Stimulated activated CD8-positive, alpha-beta memory T cell treated with anti-CD3 and anti-CD28 coated beads, Interleukin-12 subunit alpha, Interleukin-12 subunit beta, amount 100 ng/mL, for 1 hour (primary cell): ENCODE data around the gene CPE.
"Not testable (repeated sequence)": the region's sequence is repeated elsewhere in the genome, so short reads cannot be mapped to it uniquely, and the experiment has no call there.

Experiments
- DNase-seq: peaks from one replicate; pipeline ENCODE4 v3.0.0-alpha.2; 2020; ENCODE audit warnings: low read depth

CPE gene

DNA sequence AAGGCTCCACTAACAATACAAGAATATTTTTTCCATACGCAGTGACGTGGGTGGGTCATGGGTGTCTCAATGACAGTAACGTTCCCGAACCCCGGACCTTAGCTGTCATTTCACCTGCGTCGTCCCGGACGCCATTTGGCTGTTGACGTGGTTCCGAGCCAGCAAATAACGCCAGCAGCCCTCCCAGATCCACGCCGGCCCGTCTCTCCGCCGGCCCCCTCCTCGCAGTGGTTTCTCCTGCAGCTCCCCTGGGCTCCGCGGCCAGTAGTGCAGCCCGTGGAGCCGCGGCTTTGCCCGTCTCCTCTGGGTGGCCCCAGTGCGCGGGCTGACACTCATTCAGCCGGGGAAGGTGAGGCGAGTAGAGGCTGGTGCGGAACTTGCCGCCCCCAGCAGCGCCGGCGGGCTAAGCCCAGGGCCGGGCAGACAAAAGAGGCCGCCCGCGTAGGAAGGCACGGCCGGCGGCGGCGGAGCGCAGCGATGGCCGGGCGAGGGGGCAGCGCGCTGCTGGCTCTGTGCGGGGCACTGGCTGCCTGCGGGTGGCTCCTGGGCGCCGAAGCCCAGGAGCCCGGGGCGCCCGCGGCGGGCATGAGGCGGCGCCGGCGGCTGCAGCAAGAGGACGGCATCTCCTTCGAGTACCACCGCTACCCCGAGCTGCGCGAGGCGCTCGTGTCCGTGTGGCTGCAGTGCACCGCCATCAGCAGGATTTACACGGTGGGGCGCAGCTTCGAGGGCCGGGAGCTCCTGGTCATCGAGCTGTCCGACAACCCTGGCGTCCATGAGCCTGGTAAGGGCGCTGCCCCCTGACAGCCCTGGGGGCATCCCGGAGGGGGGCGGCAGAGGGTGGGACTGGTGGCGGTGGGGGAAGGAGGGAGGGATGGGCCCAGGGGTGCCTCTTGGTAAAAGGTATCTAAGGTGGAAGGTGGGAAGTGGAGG is at the start of gene CPE:
Gene CPE (plus strand): TSS at position 264 of the 933 bp plus-strand sequence. CDS start 214 bp downstream, at position 478.
- DNase-seq, result peak; percentile 5

DNA sequence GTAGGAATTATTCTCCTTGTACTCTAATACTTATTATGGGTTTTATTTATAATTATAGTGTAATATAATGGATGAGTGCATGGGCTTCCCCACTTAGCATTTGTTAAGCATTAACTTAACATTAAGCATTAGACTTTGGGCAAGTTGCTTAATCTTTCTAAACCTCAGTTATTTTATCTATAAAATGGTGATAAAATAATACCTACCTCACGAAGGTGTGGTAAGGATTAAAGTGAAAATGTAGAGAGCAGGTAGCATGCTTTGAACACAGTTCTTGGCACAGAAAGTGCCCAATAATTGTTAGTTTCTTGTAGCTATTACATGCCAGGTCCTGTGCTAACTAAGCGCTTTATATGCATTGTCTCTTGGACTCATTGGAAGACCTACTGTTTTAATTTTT is 48.7 kb upstream of the CPE start:
- DNase-seq, result no peak

DNA sequence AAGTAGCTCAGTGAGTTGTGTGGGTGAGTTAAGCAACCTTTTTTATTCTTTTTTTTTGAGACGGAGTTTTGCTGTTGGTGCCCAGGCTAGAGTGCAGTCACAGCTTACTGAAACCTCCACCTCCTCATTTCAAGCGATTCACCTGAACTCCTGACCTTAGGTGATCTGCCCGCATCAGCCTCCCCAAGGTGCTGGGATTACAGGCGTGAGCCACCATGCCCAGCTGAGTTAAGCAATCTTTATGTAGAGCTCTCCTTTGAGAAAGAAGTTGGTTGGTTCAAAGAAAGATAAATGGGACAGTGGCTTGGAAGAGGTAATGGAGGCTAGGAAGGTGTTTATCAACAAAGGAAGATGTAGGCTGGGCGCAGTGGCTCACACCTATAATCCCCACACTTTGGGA is 48.1 kb upstream of the CPE start:
- no peak for DNase-seq

DNA sequence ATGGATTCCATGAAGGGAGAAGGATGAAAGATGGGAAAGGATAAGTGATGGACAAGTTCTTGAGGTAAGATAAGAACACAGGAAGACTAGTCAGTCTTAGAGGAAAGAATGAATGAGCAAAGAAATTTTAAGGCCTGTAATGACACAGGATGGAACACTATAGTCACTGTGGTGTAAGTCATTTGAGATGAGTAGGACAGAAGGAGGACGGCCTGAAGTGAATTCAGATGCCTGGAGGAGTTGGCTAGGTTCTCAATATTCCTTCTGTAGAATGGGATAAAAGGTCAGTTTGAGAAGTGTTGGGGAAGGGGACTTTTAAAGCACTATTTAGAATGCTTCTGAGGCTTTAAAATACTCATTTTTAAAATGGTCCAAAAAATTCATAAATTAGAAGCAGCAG is 47.4 kb upstream of the CPE start:
- no peak for DNase-seq

DNA sequence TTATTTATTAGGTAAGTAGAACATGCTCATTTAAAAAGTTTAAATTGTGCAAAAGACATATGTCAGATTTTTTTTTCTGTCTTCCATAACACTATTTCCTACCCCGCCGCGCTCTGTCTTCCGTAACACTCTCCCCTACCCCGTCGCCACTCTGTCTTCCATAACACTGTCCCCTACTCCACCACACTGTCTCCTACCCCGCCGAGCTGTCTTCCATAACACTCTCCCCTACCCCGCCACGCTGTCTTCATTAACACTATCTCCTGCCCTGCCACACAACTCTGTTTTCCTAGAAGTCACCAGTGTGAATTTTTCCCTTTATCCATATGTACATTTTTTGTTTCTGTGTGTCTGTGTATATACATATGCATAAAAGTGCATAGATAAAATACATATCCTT is 47.0 kb upstream of the CPE start:
- no peak for DNase-seq

DNA sequence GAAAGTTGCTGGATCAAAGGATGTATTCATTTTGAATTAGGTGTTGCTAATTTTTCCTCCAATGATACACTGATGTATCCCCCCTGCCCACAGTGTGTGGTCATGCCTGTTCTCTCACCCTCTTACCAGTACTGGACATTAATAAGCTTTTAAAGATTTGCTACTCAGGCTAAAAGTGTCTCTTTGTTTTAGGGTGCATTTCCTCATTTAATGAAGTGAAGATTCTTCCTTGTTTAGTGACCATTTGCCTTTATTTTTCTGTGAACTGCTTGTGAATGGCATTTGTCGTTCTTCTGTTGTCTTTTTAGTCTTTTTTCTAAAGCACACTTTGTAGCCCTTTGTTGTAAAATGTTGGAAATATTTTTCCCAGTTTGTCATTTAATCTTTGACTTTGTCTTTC is 46.3 kb upstream of the CPE start:
- DNase-seq, result no peak

DNA sequence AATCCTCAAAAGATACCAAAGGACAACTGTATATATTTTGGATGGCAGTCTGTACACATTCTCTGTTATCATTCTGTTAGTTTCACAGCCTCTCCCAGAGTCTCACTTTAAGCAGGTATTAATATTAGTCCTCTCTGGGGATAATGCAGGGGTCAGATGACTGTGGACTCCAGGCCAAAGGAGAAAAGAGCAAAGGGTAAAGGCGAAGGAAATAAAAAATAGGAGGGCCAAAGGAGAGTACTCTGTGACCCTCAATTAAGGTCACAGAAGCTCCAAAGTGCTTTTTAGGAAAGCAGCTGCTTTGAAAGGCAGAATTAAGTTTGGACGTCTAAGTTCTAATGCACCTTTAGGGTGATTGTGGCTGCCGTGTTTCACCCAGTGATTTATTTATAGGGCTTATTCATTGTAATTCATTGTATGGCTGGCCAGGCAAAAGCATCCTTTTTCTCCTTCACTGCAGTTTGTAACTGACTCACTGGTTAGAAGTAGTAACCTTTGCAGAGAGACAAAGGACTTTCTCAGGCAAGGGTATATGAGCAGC is 43.6 kb upstream of the CPE start:
- DNase-seq, result no peak

DNA sequence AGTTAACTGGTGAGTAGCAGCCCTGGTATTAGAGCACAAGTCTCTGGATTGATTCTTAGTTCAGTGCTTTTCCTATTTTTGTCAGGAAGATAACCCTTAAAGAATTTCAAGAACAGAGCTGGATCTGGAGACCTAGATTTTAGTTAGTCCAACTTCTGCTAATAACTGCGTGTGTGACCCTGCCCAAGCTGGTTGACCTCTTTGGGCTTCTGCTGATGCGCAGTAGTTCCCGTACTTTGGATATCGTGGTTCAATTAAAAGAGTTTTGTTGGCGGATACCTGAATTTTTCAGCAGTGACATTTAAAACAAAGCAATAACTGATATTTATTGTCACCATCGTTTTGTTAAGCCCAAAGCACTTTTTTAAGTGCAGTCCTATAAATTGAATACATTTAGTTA is 42.1 kb upstream of the CPE start:
- DNase-seq, result no peak

DNA sequence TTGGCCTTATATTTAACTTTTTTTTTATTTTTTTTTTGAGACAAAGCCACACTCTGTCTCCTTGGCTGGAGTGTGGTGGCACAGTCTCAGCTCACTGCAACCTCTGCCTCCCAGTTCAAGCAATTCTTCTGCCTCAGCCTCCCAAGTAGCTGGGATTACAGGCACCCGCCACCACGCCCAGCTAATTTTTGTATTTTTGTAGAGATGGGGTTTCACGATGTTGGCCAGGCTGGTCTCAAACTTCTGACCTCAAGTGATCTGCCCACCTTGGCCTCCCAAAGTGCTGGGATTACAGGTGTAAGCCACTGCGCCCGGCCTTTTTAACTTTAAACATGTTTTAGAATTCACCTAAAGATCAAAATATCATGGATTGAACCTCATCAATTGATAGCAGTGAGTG is 36.5 kb upstream of the CPE start:
- not testable (repeated sequence) for DNase-seq

DNA sequence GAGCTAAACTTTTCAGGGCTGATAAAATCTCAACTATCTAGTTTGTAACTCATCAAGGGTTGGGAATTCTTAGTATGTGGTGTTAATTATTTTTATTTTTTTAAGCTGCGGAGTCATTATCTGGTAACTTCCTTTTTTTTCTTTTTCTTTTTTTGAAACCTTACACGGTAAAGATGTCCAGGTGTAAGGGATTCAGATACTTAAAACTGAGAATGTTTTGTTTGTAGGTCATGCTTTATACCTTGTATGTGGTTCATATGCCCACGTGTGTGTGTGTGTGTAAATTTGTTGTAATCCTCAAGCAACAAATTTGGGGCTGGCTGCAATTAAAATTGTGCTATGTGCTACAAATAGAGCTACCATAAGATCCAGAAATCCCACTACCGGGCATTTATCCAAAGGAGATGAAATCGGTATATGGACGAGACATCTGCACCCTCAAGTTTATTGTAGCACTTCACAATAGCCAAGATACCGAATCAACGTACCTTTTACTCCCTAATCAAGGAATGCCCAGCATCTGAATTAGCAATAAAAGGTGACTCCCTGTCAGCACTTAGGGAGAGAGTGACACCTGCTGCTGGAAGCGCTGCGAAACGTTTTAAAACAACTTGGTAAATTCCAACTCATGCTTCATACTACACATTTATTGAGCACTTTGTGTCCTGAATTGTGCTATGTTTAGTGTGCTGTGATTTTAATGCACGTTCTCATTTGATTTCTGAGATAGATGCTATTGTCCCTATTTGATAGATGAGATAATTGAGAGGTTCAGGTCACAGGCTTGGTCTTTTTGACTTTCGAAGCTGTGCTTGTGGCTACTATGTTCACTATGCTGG is 35.2 kb upstream of the CPE start:
- DNase-seq, result no peak

DNA sequence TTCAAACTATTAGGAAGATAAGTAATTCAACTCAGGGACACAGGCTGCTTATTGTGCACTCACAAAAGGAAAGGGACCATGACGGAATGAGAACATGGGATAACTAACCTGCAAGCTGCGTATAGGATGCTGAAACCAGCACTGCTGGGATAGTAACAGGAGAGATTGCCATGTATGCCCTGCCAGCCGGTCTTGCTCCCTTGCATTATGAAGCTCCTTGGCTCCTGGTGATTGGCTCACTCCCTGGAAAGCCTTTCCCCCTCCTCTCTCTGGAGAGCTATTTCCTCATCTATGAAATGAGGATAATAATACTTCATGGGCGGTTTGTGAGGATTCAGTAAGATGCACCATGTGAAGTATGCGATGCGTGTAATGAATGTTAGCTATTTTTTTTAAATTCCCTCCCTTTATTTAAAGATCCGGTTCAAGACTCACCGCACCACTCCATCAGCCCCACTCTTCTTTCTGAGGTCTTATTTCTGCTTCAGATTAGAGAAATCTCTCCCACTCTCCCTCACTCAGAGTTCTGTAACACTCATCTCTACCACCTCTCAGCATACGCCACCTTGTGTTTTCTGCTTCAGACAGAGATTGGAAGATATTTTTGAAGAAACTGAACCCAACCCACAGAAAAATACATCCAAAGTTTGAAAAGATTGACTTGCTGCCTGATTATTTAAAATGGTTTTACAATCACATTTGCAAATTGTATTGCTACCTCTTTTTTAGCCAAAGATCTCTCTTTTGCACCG is 33.0 kb upstream of the CPE start:
- no peak for DNase-seq

DNA sequence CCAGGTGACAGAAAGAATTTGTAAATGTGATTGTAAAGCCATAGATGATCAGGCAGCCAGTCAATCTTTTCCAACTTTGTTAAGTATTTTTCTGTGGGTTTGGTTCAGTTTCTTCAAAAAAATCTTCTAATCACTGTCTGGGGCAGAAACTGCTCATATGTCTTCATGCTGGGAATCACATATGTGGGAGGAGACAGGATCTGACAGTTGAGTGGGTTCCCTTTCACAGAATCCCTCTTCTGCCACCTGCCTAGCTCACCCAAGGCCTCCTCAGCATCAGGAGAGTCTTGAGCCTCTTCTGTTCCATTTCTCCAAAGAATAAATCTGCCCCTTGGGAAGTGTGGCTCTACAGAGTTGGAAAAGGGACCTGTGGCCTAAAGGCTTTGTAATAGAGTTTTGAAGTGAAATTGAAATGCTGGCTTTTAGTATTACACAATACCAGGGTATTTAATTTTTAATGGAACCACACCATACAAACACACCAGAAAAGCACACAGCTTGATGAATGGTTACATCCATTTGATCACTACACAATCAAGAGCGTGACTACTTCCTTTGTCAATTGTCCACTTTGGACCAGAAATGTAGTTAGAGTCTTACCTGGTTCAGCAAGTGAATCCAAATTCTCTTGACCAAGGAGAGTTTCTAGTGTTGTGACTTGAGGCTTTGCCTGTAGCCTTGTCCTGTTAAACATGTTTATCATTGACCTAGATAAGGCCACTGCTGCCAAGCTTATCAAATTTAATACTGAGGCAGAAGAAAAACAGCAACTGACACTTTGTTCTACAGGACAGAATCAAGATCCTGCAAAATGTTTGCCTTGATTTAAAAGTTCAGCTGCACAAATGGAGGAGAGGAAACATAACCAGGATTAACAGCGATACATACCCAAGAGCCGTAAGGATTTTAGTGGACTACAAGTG is 30.9 kb upstream of the CPE start:
- DNase-seq, result no peak

DNA sequence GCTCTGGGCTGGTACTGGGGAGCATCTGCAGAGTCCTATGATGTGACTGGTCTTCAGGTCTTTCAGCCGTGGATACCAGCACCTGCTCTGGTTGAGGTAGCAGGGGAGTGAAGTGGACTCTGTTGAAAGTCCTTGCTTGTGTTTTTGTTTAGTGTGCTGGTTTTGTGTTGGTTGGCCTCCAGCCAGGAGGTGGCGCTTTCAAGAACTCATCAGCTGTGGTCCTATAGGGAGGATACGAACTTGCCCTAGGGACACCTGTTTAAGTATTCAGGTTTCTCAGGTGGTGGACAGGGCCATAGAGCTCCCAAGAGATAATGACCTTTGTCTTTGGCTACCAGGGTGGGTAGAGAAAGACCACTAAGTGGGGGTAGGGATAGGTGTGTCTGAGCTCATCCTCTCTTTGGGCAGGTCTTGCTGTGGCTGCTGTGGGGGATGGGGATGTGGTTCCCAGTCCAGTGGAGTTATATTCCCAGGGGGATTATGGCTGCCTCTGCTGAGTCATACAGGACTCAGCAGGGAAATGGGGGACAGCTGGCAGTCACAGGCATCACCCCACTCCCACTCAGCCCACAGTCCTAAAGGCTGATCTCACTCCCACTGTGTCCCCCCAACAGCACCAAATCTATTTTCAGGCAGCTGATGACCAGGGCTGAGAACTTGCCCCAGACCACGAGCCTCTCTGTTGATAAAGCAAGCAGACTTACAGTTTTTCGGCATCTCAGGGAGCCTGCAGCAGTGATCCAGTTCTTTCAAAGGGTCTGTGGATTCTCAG is 27.3 kb upstream of the CPE start:
- DNase-seq, result no peak

DNA sequence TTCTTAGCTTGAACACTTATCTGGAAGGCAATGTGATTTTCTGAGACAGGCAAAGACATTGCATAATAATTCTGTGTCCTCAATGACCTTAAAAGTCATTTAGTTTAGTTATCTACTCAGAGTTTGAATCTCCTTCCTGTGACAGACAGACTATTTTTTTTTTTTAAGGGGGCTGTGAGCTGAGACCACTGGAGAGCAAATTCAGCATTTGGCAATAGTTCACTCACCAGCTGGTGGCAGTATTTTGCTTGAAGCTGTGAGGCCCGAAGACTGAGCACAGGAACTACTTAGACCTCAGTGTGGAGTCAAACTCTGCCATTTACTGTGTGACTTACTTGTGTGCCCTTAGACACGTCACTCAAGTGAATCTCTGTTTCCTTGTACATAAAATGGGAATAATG is 22.9 kb upstream of the CPE start:
- DNase-seq, result no peak

DNA sequence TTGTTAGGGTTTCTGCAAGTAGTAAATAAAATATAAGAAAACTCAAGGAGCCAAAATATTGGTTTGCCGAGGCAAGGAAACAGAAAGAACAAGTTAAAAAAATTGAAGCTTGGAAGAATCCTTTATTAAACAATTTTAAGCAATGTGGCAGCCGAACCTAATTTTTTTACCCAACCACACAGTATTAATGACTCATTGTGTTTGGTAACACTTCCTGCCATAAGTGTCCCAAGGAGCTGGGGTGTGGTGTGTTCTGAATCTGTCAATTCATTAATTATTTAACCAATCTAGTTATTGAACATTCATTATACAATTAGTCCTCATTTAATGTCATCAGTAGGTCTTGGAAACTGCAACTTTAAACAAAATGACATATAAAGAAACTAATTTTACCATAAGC is 19.3 kb upstream of the CPE start:
- DNase-seq, result no peak

DNA sequence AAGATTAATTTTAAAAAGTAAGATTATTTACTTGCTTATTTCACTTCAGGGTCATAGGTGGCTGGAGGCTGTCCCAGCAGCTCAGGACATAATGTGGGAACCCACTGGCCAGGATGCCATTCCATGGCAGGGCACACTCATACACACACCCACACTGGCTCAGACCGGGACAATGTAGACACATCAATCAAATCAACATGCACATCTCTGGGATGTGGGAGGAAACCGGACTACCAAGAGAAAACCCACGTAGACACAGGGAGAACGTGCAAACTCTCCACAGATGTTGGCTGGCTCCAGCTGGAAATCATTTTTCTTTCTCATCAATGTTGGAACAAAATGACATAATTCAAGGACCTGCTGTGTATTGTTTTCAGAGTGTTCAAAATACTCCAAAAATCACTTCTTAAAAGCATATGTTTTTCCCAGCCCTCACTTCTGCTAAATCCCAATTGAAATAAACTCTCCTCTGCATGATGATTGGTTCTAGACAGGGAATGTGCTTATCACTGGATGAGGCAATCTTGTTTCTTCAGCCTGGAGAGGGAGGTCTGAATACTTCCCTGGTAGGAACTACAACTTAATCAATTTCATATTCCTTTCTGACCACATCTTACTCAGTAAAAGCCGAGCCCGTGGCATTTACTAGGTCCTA is 18.6 kb upstream of the CPE start:
- no peak for DNase-seq

DNA sequence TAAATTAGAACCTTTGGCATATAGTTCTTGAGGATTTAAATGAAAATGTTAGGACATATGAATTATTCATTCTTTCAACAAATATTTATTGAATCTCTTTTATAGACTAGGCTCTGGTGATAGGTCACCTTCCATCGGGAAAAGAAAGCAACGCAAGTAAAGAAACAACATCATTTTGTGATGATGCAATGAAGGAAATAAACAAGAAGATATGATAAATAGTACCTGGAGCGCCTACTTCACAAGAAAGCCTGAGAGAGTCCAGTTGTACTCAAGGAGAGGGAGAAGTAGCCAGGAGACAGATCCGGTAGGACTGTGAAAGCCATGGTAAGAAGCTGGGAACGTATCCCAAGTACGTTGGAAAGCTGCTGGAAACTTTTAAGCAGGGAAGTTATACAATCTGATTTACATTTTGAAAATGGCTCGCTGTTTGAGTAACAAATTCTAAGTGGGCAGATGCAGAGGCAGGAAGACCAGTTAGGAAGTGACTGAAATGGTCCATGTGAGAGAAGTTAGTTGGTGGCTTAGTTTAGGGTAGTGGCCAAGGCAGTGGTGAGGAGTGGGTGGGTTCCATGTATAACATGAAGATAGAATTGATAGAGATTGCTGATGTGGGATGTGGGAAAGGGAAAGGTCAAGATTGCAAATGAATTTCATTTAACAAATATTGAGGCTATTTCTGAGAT is 17.7 kb upstream of the CPE start:
- no peak for DNase-seq

DNA sequence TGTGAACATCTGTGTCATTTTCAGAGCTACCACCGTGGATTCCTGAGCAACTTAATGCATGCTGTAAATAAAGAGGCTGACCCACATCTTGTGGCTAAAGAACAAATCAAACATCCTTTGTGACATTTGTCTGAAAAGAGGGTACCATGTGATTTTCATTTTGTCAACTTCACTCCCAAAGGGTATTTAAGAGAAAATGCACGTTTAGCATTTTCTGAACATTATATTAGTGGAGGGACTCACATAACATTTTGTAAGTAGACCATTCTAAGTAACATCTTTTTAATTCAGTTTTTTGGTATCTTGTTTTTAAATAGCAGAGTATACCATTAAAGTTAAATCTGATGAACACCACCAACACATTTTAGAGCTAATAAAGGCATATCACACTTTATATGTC is 17.0 kb upstream of the CPE start:
- DNase-seq, result no peak

DNA sequence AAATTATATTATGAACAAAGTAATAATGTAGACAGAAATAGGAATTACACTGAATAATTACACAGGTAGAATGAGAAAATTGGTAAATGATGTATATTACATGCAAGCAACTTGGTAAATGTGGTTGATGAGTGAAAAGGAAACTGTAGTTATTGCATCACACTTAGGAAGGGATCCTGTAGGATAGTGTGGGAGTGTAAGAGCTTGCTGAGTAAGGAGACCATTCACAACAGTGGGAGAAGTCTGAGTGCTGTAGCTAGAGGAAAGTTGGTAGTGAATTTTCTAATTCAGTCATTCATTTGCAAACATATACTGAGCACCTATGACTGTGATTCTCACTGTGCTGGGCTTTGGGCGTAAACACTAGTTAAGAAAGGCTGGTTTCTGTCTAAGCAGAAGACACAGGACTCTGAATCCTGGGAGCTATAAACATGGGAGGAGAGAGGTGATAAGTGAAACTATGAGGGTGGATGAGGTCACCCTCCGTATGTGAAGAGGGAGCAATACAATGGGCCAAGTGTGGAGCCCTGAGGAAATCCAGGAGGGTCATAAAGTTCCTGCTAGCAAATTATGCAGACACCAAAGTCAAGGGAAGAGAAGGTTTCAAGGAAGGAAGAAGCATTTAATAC is 14.2 kb upstream of the CPE start:
- no peak for DNase-seq
